GM18499 (cell line): ENCODE measurements around the gene GLRA1.

Experiments
- ATAC-seq: cut with Tn5 transposase; IDR thresholded peaks from one replicate; pipeline ENCODE4 v1.9.1; 2021; ENCODE audit warnings: moderate number of reproducible peaks; ENCODE audit not compliant: insufficient read depth, unreplicated experiment

Gene GLRA1

GRCh38 chr5:151781201-151781600, 143.4 kb downstream of the GLRA1 start:
- no peak for ATAC-seq

GRCh38 chr5:151780348-151780747, 144.3 kb downstream of the GLRA1 start:
- no peak for ATAC-seq

- no peak for ATAC-seq
Observed at GRCh38 chr5:151779531-151780125, 145.0 kb downstream of the GLRA1 start.

GRCh38 chr5:151775025-151775606, 149.5 kb downstream of the GLRA1 start:
- ATAC-seq = no peak

- ATAC-seq = no peak
Observed at GRCh38 chr5:151773951-151774350, 150.7 kb downstream of the GLRA1 start.

GRCh38 chr5:151772846-151773561, 151.6 kb downstream of the GLRA1 start:
- ATAC-seq = no peak
